ENCODE data around the gene ACSS3.
"Not testable (repeated sequence)": the region's sequence is repeated elsewhere in the genome, so short reads cannot be mapped to it uniquely, and the experiment has no call there.

The ACSS3 gene

GRCh38 chr12:81077686-81078441 is at the start of gene ACSS3:
TSS of gene ACSS3 (plus strand) at chr12:81078079. CDS start at chr12:81078121, 42 bp downstream.
- DNase-seq (ENCODE audit: low spot score), result no peak

GRCh38 chr12:81034926-81035325 is 43.0 kb upstream of the ACSS3 start:
- DNase-seq (ENCODE audit: low spot score), result no peak

GRCh38 chr12:81039231-81039630 is 38.6 kb upstream of the ACSS3 start:
- no peak for DNase-seq (ENCODE audit: low spot score)

- no peak for DNase-seq (ENCODE audit: low spot score)
Measured at GRCh38 chr12:81043979-81044740, 33.7 kb upstream of the ACSS3 start.

GRCh38 chr12:81064971-81065370 is 12.9 kb upstream of the ACSS3 start:
- DNase-seq (ENCODE audit: low spot score), result not testable (repeated sequence)

- DNase-seq (ENCODE audit: low spot score), result no peak
Measured at GRCh38 chr12:81070846-81071245, 7.0 kb upstream of the ACSS3 start.

GRCh38 chr12:81075539-81075938 is 2.3 kb upstream of the ACSS3 start:
- no peak for DNase-seq (ENCODE audit: low spot score)

GRCh38 chr12:81077329-81077685 is 572 bp upstream of the ACSS3 start:
- no peak for DNase-seq (ENCODE audit: low spot score)

GRCh38 chr12:81078469-81079196 is 754 bp downstream of the ACSS3 start:
- no peak for DNase-seq (ENCODE audit: low spot score)

GRCh38 chr12:81079280-81080076 is 1.6 kb downstream of the ACSS3 start:
- no peak for DNase-seq (ENCODE audit: low spot score)

- no peak for DNase-seq (ENCODE audit: low spot score)
Measured at GRCh38 chr12:81080431-81080983, 2.6 kb downstream of the ACSS3 start.

- DNase-seq (ENCODE audit: low spot score), result no peak
Measured at GRCh38 chr12:81081726-81082125, 3.8 kb downstream of the ACSS3 start.

GRCh38 chr12:81083018-81083417 is 5.1 kb downstream of the ACSS3 start:
- no peak for DNase-seq (ENCODE audit: low spot score)

GRCh38 chr12:81083906-81084513 is 6.1 kb downstream of the ACSS3 start:
- DNase-seq (ENCODE audit: low spot score), result no peak

- DNase-seq (ENCODE audit: low spot score), result no peak
Measured at GRCh38 chr12:81084811-81085350, 7.0 kb downstream of the ACSS3 start.

- DNase-seq (ENCODE audit: low spot score), result no peak
Measured at GRCh38 chr12:81085832-81086231, 8.0 kb downstream of the ACSS3 start.

GRCh38 chr12:81086342-81086741 is 8.5 kb downstream of the ACSS3 start:
- DNase-seq (ENCODE audit: low spot score), result no peak

- no peak for DNase-seq (ENCODE audit: low spot score)
Measured at GRCh38 chr12:81088221-81088620, 10.3 kb downstream of the ACSS3 start.

GRCh38 chr12:81089412-81089811 is 11.5 kb downstream of the ACSS3 start:
- no peak for DNase-seq (ENCODE audit: low spot score)

- DNase-seq (ENCODE audit: low spot score), result no peak
Measured at GRCh38 chr12:81092053-81092452, 14.2 kb downstream of the ACSS3 start.

All from CD4-positive, alpha-beta T cell treated with Interleukin-6 at 100 ng/mL for 8 hours (primary cell).